ENCODE data around the gene TRAP1.
A peak's percentile ranks its signal among the peaks of the same experiment; 100 is the strongest.
"Not testable (repeated sequence)": the region's sequence is repeated elsewhere in the genome, so short reads cannot be mapped to it uniquely, and the experiment has no call there.

The TRAP1 gene

DNA sequence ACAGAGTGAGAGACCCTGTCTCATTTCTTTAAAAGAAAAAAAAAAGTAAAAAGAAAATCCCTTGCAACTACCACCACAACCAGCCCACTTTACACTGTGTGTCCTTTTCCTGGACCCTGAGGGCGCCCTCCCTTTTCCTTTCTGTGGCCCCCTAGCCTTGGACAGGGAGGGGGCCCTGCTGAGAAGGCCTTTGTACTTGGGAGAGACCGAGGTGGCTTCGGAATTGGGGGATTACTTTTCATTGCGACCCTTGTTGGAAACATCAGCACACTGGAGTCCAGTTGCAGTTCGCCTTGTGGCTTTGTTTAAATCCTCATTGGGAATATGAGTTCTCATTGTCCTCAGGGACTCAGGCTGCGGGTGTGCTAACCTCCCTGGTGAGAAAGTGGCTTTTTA lies 72.2 kb downstream of the TRAP1 start:
- no peak for DNase-seq

DNA sequence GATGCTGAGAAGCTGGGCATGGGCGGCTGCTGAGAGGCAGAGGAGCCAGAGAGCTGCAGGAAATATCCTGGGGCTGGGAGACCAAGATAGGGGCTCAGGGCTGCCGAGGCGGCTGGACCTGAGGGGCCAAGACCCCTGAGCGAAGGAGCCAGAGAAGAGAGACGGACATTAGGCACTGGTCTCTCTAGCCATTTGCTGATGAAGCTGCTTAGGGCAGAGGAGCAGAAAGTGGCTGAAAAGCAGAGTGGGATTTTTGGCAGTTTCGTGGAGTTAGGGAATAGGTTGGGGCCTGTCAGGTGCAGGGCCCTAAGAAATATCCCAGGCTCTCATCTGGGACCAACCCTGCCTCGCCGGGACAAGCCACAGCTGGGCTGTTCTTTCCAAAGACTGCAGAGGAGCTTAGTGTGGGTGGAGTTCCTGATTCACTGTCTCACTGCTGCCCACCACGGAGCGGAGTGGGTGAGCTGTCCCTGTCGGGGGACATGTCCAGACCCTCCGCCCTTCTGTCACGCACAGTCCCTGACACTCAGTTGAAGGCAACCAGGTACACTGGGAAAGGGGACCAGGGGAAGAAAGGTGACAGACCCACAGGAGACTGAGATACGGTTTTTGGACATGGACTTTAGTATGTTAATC lies 74.1 kb downstream of the TRAP1 start:
- DNase-seq: no peak

- no peak for DNase-seq
Observed at GRCh38 chr16:3642397-3643094, 74.8 kb downstream of the TRAP1 start.

DNA sequence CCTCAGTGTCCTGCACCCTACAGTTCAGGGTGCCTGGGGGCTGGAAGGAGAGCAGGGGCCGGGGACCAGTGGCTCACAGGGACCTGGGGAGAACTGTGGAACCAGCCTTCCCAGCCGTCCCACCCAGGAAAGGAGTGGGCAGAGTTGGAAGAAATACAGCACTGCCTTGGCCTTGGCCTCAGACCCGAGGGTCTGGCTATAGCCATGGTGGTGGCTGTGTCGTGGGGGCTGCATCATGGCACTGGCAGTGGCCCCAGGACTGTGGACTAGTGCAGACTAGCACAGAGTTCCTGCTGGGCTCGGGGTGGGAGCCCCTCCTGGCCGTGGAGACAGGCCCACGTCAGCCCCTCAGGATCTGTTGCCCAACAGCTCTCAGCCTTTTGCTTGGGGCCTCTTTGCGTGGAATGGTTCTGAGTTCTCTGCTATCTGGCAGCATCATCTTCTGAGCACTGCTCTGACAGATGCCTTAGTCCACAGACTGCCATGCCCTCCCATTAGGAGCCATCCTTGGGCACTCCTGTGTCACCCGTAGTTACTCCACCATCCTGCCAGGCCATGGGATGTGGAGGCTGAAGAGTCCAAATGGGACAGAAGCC lies 75.4 kb downstream of the TRAP1 start:
- no peak for DNase-seq

- DNase-seq: no peak
Observed at GRCh38 chr16:3640632-3641501, 76.5 kb downstream of the TRAP1 start.

- no peak for DNase-seq
Observed at GRCh38 chr16:3640207-3640606, 77.1 kb downstream of the TRAP1 start.

- DNase-seq: no peak
Observed at GRCh38 chr16:3638916-3639644, 78.2 kb downstream of the TRAP1 start.

DNA sequence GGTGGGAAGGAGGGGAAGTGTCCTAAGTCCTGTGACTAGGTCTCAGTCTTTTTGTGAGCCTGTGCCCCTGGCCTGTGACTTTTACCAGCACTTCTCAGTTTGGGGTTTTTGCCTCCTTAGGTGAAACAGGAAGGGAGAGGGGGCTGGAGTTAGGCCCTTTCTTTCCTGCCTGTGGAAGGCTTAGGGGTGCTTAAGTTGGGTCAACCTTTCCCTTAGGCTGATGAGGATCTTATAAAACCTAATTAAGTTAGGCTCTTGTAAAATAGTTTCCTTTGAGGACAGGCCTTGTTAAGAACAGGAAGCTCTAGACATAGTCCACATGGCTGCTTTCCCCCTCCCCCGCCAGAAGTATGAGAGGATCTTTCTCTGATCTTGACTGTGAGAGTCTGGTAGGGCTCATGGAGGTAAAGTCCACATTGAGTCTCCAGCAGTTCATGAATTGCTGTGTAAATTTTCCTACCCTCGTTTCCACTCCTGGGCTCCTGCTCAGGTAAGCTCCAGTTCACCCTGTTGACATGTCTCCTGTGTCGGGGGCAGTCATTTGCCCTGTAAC lies 79.9 kb downstream of the TRAP1 start:
- DNase-seq: no peak

GRCh38 chr16:3625911-3626732 lies 91.2 kb downstream of the TRAP1 start:
- no peak for DNase-seq

DNA sequence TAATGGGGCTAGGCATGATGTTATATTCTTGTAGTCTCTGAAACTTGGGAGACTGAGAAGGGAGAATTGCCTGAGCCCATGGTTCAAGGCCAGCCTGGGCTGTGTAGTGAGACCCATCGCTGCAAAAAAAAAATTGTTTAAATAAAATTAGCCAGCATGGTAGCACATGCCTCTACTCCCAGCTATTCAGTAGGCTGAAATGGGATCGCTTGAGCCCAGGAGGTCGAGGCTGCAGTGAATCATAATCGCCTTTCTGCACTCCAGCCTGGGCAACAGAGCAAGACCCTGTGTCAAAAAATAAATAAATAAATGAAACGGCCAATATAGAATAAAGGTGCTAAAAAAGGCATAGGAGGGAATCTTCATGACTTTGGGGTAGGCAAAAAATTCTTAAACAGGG lies 92.0 kb downstream of the TRAP1 start:
- no peak for DNase-seq

- DNase-seq: peak; percentile 31
Observed at GRCh38 chr16:3623642-3624041, 93.7 kb downstream of the TRAP1 start.

DNA sequence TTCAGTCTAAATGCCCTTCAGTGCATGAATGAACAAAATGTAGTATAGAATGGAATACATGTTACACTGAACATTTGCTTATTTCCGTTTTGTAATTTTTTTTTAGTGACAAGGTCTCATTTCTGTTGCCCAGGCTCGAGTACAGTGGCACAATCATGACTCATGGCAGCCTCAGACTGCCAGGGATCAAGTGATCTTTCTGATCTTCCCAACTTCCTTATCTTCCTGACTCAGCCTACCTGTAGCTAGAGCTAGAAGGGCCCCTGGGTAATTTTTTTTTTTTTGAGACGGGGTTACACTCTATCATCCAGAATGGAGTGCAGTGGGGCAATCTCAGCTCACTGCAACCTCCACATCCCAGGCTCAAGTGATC lies 98.6 kb downstream of the TRAP1 start:
- DNase-seq: no peak

- no peak for DNase-seq
Observed at GRCh38 chr16:3612510-3613466, 104.5 kb downstream of the TRAP1 start.

- peak; percentile 53 for DNase-seq
Observed at GRCh38 chr16:3611146-3611975, 106.0 kb downstream of the TRAP1 start, which contains the start of gene SLX4. Gene SLX4 (minus strand): TSS chr16:3611606. CDS start chr16:3608964, 2,642 bp downstream.

GRCh38 chr16:3610698-3611145 lies 106.6 kb downstream of the TRAP1 start:
- no peak for DNase-seq

GRCh38 chr16:3609895-3610697 lies 107.2 kb downstream of the TRAP1 start:
- no peak for DNase-seq

GRCh38 chr16:3608976-3609375 lies 108.3 kb downstream of the TRAP1 start:
- not testable (repeated sequence) for DNase-seq

- no peak for DNase-seq
Observed at GRCh38 chr16:3608069-3608468, 109.3 kb downstream of the TRAP1 start.

All from NCI-H526 treated with DMSO at 0.1 percent for 48 hours (cell line).